D721Med (cell line): ENCODE data around the gene BRAP.
"Not testable (repeated sequence)": the region's sequence is repeated elsewhere in the genome, so short reads cannot be mapped to it uniquely, and the experiment has no call there.

Source experiments
- DNase-seq: peaks from one replicate; pipeline ENCODE4 v3.0.0; 2011; ENCODE audit warnings: low spot score; ENCODE audit not compliant: insufficient read length
- FAIRE-seq: peaks from 2 replicates; lab custom pipeline; 2011; peaks lifted over from hg19 to GRCh38; lab: Jason Lieb, UNC
- TF ChIP-seq, protein P1 (sequence below): IDR thresholded peaks from 2 replicates; pipeline ENCODE4 v1.5.1; 2012; ENCODE audit warnings: mild to moderate bottlenecking, control low read depth; ENCODE audit not compliant: insufficient read depth; ENCODE audit errors: missing control alignments

The BRAP gene

GRCh38 chr12:111635524-111635923 lies 50.2 kb downstream of the BRAP start:
- DNase-seq: no peak
- TF ChIP-seq, protein P1, sequence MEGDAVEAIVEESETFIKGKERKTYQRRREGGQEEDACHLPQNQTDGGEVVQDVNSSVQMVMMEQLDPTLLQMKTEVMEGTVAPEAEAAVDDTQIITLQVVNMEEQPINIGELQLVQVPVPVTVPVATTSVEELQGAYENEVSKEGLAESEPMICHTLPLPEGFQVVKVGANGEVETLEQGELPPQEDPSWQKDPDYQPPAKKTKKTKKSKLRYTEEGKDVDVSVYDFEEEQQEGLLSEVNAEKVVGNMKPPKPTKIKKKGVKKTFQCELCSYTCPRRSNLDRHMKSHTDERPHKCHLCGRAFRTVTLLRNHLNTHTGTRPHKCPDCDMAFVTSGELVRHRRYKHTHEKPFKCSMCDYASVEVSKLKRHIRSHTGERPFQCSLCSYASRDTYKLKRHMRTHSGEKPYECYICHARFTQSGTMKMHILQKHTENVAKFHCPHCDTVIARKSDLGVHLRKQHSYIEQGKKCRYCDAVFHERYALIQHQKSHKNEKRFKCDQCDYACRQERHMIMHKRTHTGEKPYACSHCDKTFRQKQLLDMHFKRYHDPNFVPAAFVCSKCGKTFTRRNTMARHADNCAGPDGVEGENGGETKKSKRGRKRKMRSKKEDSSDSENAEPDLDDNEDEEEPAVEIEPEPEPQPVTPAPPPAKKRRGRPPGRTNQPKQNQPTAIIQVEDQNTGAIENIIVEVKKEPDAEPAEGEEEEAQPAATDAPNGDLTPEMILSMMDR: no peak
- no peak for FAIRE-seq

DNA sequence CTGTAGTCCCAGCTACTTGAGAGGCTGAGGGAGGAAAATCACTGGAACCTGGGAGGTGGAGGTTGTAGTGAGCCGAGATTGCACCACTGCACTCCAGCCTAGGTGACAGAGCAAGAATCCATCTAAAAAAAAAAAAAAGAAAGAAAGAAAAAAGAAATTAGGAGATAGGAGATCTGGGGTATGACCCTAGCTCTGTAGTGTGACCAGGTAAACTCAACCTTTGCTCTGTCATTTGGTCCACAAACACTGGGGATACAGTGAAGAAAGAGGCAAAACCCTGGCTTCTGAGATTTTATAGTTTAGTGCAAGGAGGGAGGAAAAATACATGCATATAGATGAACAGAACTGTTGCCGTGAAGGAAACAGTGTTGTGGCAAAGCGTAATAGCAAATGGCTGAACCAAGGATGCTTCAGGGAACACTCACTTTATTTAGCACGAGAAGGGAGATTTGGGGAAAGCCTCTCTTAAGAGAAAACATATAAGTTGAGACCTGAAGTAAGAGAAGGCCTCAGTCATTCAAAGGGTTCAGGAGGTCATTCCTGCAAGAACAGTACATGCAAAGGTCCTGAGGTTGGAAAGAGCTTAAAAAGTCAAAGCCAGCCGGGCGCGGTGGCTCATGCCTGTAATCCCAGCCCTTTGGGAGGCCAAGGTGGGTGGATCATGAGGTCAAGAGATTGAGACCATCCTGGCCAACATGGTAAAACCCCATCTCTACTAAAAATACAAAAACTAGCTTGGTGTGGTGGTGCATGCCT lies 57.1 kb downstream of the BRAP start:
- no peak for FAIRE-seq
- TF ChIP-seq, protein P1: no peak
- no peak for DNase-seq

GRCh38 chr12:111626230-111626629 lies 59.5 kb downstream of the BRAP start:
- no peak for FAIRE-seq

GRCh38 chr12:111624540-111624939 lies 61.2 kb downstream of the BRAP start:
- TF ChIP-seq, protein P1: no peak
- FAIRE-seq (no peak), DNase-seq (no peak)

More at GRCh38 chr12:111626230-111626629, 59.5 kb downstream of the BRAP start:
- DNase-seq: no peak
- TF ChIP-seq, protein P1: no peak

DNA sequence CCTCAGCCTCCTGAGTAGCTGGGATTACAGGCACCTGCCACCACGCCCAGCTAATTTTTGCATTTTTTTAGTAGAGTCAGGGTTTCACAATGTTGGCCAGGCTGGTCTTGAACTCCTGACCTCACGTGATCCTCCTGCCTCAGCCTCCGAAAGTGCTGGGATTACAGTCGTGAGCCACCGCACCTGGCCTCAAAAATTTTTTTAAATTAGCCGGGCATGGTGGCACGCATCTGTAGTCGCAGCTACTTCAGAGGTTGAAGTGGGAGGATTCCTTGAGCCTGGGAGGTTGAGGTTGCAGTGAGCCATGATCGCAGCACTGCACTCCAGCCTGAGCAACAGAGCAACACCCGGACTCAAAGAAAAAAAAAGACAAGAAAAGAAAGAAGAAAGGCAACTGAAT lies 67.9 kb downstream of the BRAP start:
- not testable (repeated sequence) for FAIRE-seq

GRCh38 chr12:111616177-111616623 lies 69.6 kb downstream of the BRAP start:
- no peak for DNase-seq
- no peak for FAIRE-seq
- TF ChIP-seq, protein P1: no peak

More for the DNA sequence above, 67.9 kb downstream of the BRAP start:
- not testable (repeated sequence) for DNase-seq

DNA sequence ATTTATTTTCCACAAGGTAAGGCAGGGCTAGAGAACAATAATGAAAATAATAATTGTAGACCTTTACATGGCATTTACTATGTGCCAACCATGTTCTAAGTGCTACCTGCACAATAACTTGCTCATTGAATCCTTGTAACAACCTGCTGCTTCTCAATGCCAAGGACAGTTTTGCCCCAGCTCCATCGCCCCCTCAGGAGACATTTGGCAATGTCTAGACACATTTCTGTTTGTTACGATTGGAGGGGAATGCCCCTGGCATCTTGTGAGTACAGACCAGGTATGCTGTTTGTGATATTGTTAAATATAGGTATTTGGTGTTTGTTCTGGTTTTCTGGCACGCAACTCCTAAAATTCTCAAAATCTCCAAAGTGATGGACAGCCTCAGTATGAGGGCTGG lies 78.5 kb downstream of the BRAP start:
- DNase-seq (no peak), FAIRE-seq (no peak)
- TF ChIP-seq, protein P1: no peak
